ENCODE measurements around the gene AASS. TPM values are rescaled to one million over a fixed set of nuclear protein-coding genes. Genes with fewer than 3 reads are reported as not detected.

The AASS gene
- total and polyA plus RNA-seq, 4 donors: 10.8 to 95.4 (median 24.3) TPM

GRCh38 chr7:122082160-122082559, 61.9 kb downstream of the AASS start:
- Histone ChIP-seq H3K9ac (ENCODE audit: low read depth in 1 of 2, low read length in 2 of 2) (no peak overlapping the region), H3K27me3 (ENCODE audit: control insufficient read depth in 4 of 4, insufficient read depth in 4 of 4, low read length in 3 of 4) (no peaks in the 10 kb centered on the region), H3K4me1 (ENCODE audit: control insufficient read depth in 4 of 4, insufficient read depth in 4 of 4, low read length in 3 of 4) (no peaks in the 10 kb centered on the region), H3K36me3 (ENCODE audit: control insufficient read depth in 4 of 4, insufficient read depth in 3 of 4, low read depth in 1 of 4, low read length in 3 of 4) (peaks cover 2 to 71% (median 54%) of the 10 kb centered on the region in 4 donors), H3K27ac (ENCODE audit: low read depth in 1 of 2, low read length in 2 of 2) (no peak overlapping the region), H3K4me3 (ENCODE audit: low read depth in 1 of 3, low read length in 3 of 3) (no peak overlapping the region), H3K9me3 (ENCODE audit: control insufficient read depth in 4 of 4, low read length in 3 of 4) (no peaks in the 10 kb centered on the region)
- DNase-seq (ENCODE audit: low spot score): no peak
- TF ChIP-seq CTCF (IDR thresholded peaks at IDR 0.05; ENCODE audit: low read depth, low read length, missing input control) (no peak), MAX (IDR thresholded peaks at IDR 0.05) (no peak), RAD21 (IDR thresholded peaks at IDR 0.05) (no peak)

- Histone ChIP-seq H3K4me1 (ENCODE audit: control insufficient read depth in 4 of 4, insufficient read depth in 4 of 4, low read length in 3 of 4) (no peaks in the 10 kb centered on the region), H3K27ac (ENCODE audit: low read depth in 1 of 2, low read length in 2 of 2) (no peak overlapping the region), H3K36me3 (ENCODE audit: control insufficient read depth in 4 of 4, insufficient read depth in 3 of 4, low read depth in 1 of 4, low read length in 3 of 4) (peaks cover 4 to 36% (median 26%) of the 10 kb centered on the region in 4 donors), H3K4me3 (ENCODE audit: low read depth in 1 of 3, low read length in 3 of 3) (no peak overlapping the region), H3K9ac (ENCODE audit: low read depth in 1 of 2, low read length in 2 of 2) (no peak overlapping the region), H3K27me3 (ENCODE audit: control insufficient read depth in 4 of 4, insufficient read depth in 4 of 4, low read length in 3 of 4) (no peaks in the 10 kb centered on the region), H3K9me3 (ENCODE audit: control insufficient read depth in 4 of 4, low read length in 3 of 4) (no peaks in the 10 kb centered on the region)
- no peak for DNase-seq (ENCODE audit: low spot score)
- WGBS: 82% methylated on average over 3 of the region's 3 CpGs
- TF ChIP-seq ZBTB33 (IDR thresholded peaks at IDR 0.05): no peak
- no peak for TF ChIP-seq HNF4A (conservative IDR thresholded peaks at IDR 0.05)
- no peak for TF ChIP-seq YY1 (IDR thresholded peaks at IDR 0.05)
- TF ChIP-seq TAF1 (conservative IDR thresholded peaks at IDR 0.05): no peak
- no peak for TF ChIP-seq CTCF (IDR thresholded peaks at IDR 0.05; ENCODE audit: low read depth, low read length, missing input control)
- TF ChIP-seq FOXA1 (IDR thresholded peaks at IDR 0.05): no peak
- no peak for TF ChIP-seq JUND (IDR thresholded peaks at IDR 0.05)
- no peak for TF ChIP-seq FOXA2 (IDR thresholded peaks at IDR 0.05)
- TF ChIP-seq HNF4G (IDR thresholded peaks at IDR 0.05): no peak
- TF ChIP-seq ATF3 (IDR thresholded peaks at IDR 0.05): no peak
- no peak for TF ChIP-seq SP1 (IDR thresholded peaks at IDR 0.05)
- no peak for TF ChIP-seq GABPA (IDR thresholded peaks at IDR 0.05 in 1 of 2, conservative IDR thresholded peaks at IDR 0.05 in 1 of 2)
- no peak for TF ChIP-seq NR2F2 (IDR thresholded peaks at IDR 0.05)
- TF ChIP-seq RXRA (IDR thresholded peaks at IDR 0.05): no peak
- TF ChIP-seq MAX (IDR thresholded peaks at IDR 0.05): no peak
- no peak for TF ChIP-seq EGR1 (IDR thresholded peaks at IDR 0.05; ENCODE audit: low read depth in 2 of 2)
- TF ChIP-seq REST (IDR thresholded peaks at IDR 0.05): no peak
- TF ChIP-seq RAD21 (IDR thresholded peaks at IDR 0.05): no peak
Measured at GRCh38 chr7:122073635-122074034, 70.4 kb downstream of the AASS start.

All from liver (tissue), 9 donors.